GM12864 (cell line): ENCODE data around the gene PFDN2.
A peak's percentile ranks its signal among the peaks of the same experiment; 100 is the strongest.

Experiments used
- DNase-seq: peaks from one replicate; pipeline ENCODE4 v3.0.0-alpha.2; 2011; ENCODE audit warnings: low read depth
- H3K4me3 ChIP-seq: 2 replicates; pipeline ENCODE4 v1.5.1; 2011; ENCODE audit warnings: mild to moderate bottlenecking, low read depth, low read length, control low read depth
- CTCF ChIP-seq: IDR thresholded peaks from 2 replicates; pipeline ENCODE4 v1.5.1; 2011; ENCODE audit warnings: low read depth, mild to moderate bottlenecking, moderate library complexity, low read length, control low read depth, inconsistent platforms; ENCODE audit errors: missing control alignments

The PFDN2 gene

DNA sequence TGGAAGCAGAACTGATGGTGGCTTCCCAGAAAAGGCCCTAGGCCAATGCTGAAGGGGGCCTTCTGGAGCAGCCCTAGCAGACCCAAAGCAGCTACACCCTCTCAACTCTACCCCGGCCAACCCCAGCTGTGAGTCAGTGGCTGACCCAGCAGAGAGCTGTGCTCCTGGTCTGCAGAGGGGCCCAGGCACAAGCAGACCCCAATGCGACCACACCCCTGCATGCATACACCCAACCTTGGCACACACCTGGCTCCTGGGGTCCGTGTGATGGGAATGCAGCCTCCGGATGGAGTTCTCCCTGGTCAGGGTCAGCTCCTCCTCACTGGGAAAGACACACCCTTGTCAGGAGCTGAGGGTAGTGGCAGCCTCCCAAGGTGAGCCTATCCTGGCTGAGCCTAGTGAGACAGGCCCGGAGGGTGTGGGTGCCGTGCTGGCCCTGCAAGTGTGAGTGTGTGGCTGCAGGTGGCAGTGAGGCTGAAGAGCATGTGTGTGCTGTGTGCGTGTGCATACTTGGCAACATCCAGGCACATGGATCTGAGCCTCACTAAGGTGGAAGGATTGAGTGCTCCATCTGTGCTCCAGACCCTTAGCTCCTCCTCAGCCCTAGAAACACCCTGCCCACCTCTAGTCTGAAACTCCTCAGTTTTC, 44.2 kb downstream of the PFDN2 start:
- peak overlapping the region; percentile 17; the same call in 1 of the 2 replicates for H3K4me3 ChIP-seq
- TF ChIP-seq CTCF, result no peak
- no peak for DNase-seq

DNA sequence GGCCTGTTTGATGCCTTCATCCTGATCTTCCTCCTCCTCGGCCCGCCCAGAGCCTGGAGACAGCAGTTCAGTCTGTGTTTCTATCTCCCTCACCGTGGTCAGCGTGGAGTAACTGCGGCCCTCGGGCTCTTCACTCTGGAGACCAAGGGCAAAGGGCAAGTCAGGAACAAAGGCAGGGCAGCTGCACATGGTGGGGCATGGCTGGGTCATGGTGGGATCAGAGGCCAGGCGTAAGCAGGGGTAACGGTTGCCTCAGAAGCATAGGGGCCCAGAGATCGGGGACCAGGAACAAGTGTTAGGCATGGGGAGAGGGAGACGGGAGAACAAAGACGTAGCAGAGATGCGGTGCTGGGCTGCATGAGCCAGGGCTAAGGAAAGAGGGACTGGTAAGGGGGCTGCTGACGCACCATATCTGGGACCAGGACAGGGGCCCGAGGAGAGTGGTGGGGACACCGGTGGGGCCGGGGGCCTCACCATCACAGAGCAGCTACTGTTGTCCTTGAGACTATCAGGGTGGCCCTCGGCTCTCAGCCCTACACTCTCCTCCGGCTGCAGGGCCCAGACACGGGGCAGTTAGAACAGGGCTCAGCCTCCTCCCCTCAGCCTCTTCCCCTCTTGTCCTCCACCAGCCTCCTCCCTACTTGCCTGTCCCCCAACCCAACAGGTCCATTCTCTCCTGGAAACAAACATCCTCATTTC, 44.9 kb downstream of the PFDN2 start:
- TF ChIP-seq CTCF, result no peak
- no peak overlapping the region for H3K4me3 ChIP-seq
- DNase-seq, result no peak

DNA sequence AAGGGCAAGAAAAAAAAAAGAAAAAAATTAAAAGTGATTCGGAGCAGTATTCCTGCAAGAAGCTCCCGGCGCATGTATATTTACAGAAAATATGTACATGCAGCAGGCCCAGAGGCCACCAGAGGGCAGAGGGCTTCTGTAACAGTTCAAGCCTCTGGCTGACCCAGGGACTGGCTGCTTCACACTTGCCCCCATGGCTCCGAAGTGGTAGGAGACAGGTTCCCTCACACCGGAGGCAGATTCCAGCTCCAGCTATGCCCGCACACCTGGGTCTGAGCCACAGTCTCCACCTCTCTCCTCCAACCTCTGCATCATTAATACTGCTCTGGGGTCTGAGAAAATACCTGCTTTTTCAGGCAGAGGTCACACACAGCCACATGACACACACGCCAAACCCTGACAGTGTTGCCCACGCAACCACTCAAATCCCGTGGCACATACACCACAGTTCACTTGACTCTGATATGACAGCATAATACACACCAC, 45.9 kb downstream of the PFDN2 start:
- peak; percentile 72 for TF ChIP-seq CTCF
- DNase-seq, result peak; percentile 45
- H3K4me3 ChIP-seq, result no peak overlapping the region

GRCh38 chr1:161070761-161071160, 47.1 kb downstream of the PFDN2 start:
- TF ChIP-seq CTCF, result no peak
- no peak overlapping the region for H3K4me3 ChIP-seq
- DNase-seq, result no peak

- TF ChIP-seq CTCF, result no peak
- H3K4me3 ChIP-seq, result peak within 1 kb of the TSS; percentile 95
- DNase-seq, result peak; percentile 96
Measured at GRCh38 chr1:161069731-161070270, 48.0 kb downstream of the PFDN2 start, which contains the start of gene ARHGAP30. ARHGAP30 (minus strand) TSS chr1:161069891; CDS start chr1:161069624, 267 bp downstream.

DNA sequence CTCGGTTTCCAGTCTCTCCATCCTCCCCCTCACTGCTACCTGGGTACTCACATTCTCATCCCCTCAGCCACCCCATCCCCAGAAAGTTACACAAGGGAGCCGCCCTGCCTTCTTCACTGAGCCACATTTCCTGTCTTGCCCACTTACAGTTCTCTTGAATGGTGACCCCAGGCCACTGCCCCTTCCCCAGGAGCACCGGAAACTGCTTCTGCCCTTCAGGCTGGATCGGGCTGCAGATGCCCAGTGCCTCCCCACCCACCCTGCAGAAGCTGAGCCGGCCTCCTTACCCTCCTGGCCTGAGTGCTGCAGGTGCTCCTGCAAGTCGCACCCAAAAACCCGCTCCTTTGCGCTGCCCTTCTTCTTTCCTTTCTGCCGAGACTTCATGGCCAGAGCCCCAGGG, 48.6 kb downstream of the PFDN2 start:
- no peak for TF ChIP-seq CTCF
- no peak for DNase-seq
- peak overlapping the region; percentile 95 for H3K4me3 ChIP-seq
